Activated B cell treated with CpG ODN at 0.5 μM for 24 hours (primary cell): ENCODE data around the gene JMJD4. TPM values are rescaled to one million over a fixed set of nuclear protein-coding genes. Genes with fewer than 3 reads are reported as not detected.

Source experiments
- ATAC-seq: fragments of 200-7000 bp; cut with Tn5 transposase; one replicate; pipeline ENCODE4 v1.10.0; 2021; ENCODE audit warnings: low read depth, mild to moderate bottlenecking, moderate library complexity
- CTCF ChIA-PET: fragments of 350-600 bp; sonication (Branson Sonifier 250); formaldehyde crosslinking; loops from one replicate; lab custom pipeline; 2021; ENCODE audit warnings: antibody characterized with exemption; lab: Charles Lee
- POLR2A ChIA-PET: fragments of 350-600 bp; sonication (Branson Sonifier 250); formaldehyde crosslinking; loops from one replicate; lab custom pipeline; 2021; ENCODE audit warnings: antibody characterized with exemption; lab: Charles Lee
- DNase-seq: peaks from one replicate; pipeline ENCODE4 v3.0.0; 2022
- H3K27ac Mint-ChIP-seq: one replicate; pipeline ENCODE4 v1.8.0; 2020; ENCODE audit warnings: mixed read lengths
- H3K27me3 Mint-ChIP-seq: one replicate; pipeline ENCODE4 v1.8.0; 2021; ENCODE audit warnings: mixed read lengths
- H3K36me3 Mint-ChIP-seq: one replicate; pipeline ENCODE4 v1.8.0; 2021; ENCODE audit warnings: low read depth, mixed read lengths
- H3K4me1 Mint-ChIP-seq: one replicate; pipeline ENCODE4 v1.8.0; 2021; ENCODE audit warnings: mixed read lengths
- H3K4me3 Mint-ChIP-seq: one replicate; pipeline ENCODE4 v1.8.0; 2020; ENCODE audit warnings: mild to moderate bottlenecking, mixed read lengths
- H3K9me3 Mint-ChIP-seq: one replicate; pipeline ENCODE4 v1.8.0; 2020; ENCODE audit warnings: mixed read lengths
- CTCF ChIP-seq: fragments of 200-600 bp; IDR thresholded peaks from one replicate; pipeline ENCODE4 v1.8.0; 2022; ENCODE audit warnings: antibody characterized with exemption, mild to moderate bottlenecking
- intact Hi-C: fragments of 100-400 bp; cut with micrococcal nuclease; formaldehyde crosslinking; loops from one replicate; pipeline ENCODE4 v1.15.1; 2024
- total RNA-seq: library from RNA; stranded (reverse); gene quantifications from 2 replicates; pipeline ENCODE4 v1.2.3, GENCODE V29; 2022

JMJD4 gene
- total RNA-seq, 1 donor from 2014 or later, result 26.7 TPM

GRCh38 chr1:227763246-227764018 lies 28.3 kb upstream of the JMJD4 start:
- H3K9me3 Mint-ChIP-seq, result no peaks in the 10 kb centered on the region
- DNase-seq (no peak), ATAC-seq (no peak)
- H3K4me1 Mint-ChIP-seq, result peaks cover 17% of the 10 kb centered on the region
- intact Hi-C loops, result no loop called here
- no peak overlapping the region for H3K27ac Mint-ChIP-seq
- CTCF ChIA-PET, result interaction anchor here (0.9 to 2.8 kb wide), 7 partner anchors 9 to 752 kb away, joined by 3 to 20 read pairs (median 3); no protein-coding TSS in a partner anchor
- TF ChIP-seq CTCF, result no peak
- no peaks in the 10 kb centered on the region for H3K27me3 Mint-ChIP-seq
- H3K4me3 Mint-ChIP-seq, result no peak overlapping the region
- peaks cover 54% of the 10 kb centered on the region for H3K36me3 Mint-ChIP-seq
- POLR2A ChIA-PET, result no interaction called here

DNA sequence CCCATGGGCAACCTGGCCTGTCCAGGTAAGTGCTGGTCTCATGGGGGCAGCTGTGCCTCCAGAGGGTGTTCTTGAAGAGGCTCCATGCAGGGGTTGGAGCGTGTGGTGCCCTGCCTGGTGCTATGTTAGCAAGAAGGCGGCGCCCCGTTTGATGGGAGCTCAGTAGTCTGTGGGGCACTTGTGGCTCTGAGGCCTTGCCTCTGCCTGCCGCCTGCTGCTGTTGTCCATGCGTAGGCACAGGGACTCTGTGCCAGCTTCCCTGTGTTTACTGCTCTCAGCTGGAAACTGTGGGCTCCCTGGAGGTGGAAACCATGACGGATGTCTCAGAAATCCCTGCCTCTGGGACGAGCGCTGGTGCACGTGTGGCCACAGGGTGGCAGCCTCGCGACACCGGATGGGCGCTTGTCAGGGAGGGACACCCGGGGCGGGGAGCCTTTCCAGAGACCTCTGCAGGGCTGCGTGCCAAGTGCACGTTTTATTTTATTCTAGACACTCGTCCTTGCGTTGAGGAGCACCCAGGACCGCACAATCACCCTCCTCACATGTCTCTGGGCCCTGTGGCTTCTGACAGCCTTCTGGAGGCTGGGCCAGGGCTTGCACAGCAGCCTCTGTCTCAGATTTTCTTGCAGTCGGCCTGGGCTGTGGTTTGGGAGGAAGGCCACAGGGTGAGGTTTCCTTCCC lies 27.3 kb upstream of the JMJD4 start:
- POLR2A ChIA-PET, result no interaction called here
- TF ChIP-seq CTCF, result peak; percentile 49

DNA sequence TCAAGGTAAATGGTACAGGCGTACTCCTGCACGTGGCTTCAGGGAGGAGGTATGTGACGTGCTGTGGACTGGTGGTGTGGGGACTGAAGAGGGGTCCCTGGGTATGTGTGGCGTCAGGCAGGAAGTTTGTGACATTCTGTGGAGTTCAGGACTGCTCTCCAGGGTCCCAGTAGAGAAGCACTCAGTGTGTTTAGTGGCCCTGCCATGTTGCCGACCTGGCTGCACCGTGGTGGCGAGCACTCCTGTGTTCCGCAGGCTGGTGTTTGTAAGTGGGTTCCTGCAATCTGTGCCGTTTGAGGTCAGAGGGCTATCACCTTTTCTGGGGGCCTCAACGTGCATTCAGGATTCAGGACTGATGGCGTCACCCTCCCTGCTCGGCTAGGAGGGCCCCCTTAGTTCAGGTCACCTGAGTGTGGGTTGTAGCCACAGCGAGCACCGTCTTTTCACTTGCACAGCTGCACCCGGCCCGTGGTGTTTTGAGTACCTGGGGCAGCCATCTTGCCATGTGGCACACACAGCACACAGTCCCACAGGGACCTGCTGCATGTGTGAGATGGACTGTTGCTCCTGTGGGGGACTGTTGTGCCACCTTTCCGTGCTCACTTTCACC lies 26.6 kb upstream of the JMJD4 start:
- TF ChIP-seq CTCF, result no peak
- DNase-seq (no peak), ATAC-seq (no peak)
- Mint-ChIP-seq H3K27ac (no peak overlapping the region), H3K4me1 (peaks cover 16% of the 10 kb centered on the region), H3K27me3 (no peaks in the 10 kb centered on the region), H3K36me3 (peaks cover 52% of the 10 kb centered on the region), H3K4me3 (no peak overlapping the region), H3K9me3 (no peaks in the 10 kb centered on the region)
- ChIA-PET CTCF (interaction anchor here (1.4 to 2.8 kb wide), 5 partner anchors 22 to 753 kb away, joined by 3 to 20 read pairs (median 5); no protein-coding TSS in a partner anchor), POLR2A (no interaction called here)
- intact Hi-C loops, result loop anchor here (1.0 kb wide), 2 partner anchors 185 to 193 kb away; no protein-coding TSS in a partner anchor

More for the DNA sequence above, 27.3 kb upstream of the JMJD4 start:
- CTCF ChIA-PET, result interaction anchor here (0.9 to 2.8 kb wide), 7 partner anchors 8 to 753 kb away, joined by 3 to 20 read pairs (median 3); no protein-coding TSS in a partner anchor
- DNase-seq, result peak; percentile 66
- H3K36me3 Mint-ChIP-seq, result peaks cover 53% of the 10 kb centered on the region
- no peaks in the 10 kb centered on the region for H3K9me3 Mint-ChIP-seq
- no peak overlapping the region for H3K4me3 Mint-ChIP-seq
- H3K4me1 Mint-ChIP-seq, result peaks cover 17% of the 10 kb centered on the region
- ATAC-seq, result peak; percentile 91
- no peak overlapping the region for H3K27ac Mint-ChIP-seq
- intact Hi-C loops, result loop anchor here (1.0 kb wide), 2 partner anchors 184 to 192 kb away; no protein-coding TSS in a partner anchor
- no peaks in the 10 kb centered on the region for H3K27me3 Mint-ChIP-seq

DNA sequence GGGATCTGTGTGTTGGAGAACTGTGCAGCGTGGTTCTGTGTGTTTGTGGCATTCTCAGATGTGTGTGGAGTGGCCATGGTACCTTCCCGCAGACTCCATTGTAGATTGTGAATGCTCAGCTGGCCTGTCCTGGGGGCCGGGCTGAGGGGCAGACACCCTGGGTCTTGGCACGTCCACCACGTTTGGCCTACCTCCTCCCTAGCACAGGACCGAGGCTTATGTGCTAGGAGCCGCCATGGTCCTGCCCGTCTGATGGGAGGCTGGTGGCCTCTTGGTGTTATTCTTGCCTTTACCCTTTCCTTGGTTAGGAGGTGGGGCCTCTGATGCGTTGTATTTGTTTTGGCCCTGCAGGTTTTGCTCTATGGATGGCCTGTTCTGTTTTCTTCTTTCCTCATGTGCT lies 25.3 kb upstream of the JMJD4 start:
- no peaks in the 10 kb centered on the region for H3K27me3 Mint-ChIP-seq
- intact Hi-C loops, result no loop called here
- no peak for DNase-seq
- ChIA-PET CTCF (no interaction called here), POLR2A (no interaction called here)
- H3K4me1 Mint-ChIP-seq, result peaks cover 13% of the 10 kb centered on the region
- H3K9me3 Mint-ChIP-seq, result no peaks in the 10 kb centered on the region
- TF ChIP-seq CTCF, result no peak
- no peak overlapping the region for H3K27ac Mint-ChIP-seq
- no peak overlapping the region for H3K4me3 Mint-ChIP-seq
- no peak for ATAC-seq
- peaks cover 59% of the 10 kb centered on the region for H3K36me3 Mint-ChIP-seq
